ENCODE results near the gene CAMTA1.

CAMTA1 gene

GRCh38 chr1:7383671-7384520, 598.6 kb downstream of the CAMTA1 start:
- DNase-seq = no peak

- no peak for DNase-seq
Observed at GRCh38 chr1:7384679-7385078, 599.4 kb downstream of the CAMTA1 start.

- no peak for DNase-seq
Observed at GRCh38 chr1:7385471-7386225, 600.4 kb downstream of the CAMTA1 start.

- no peak for DNase-seq
Observed at GRCh38 chr1:7386226-7387052, 601.2 kb downstream of the CAMTA1 start.

GRCh38 chr1:7387053-7387927, 602.0 kb downstream of the CAMTA1 start:
- DNase-seq = no peak

- DNase-seq = no peak
Observed at GRCh38 chr1:7388141-7388487, 602.9 kb downstream of the CAMTA1 start.

GRCh38 chr1:7388488-7389185, 603.4 kb downstream of the CAMTA1 start:
- DNase-seq = no peak

- DNase-seq = no peak
Observed at GRCh38 chr1:7389201-7389905, 604.1 kb downstream of the CAMTA1 start.

GRCh38 chr1:7389906-7390603, 604.8 kb downstream of the CAMTA1 start:
- no peak for DNase-seq

- DNase-seq = no peak
Observed at GRCh38 chr1:7390604-7391000, 605.3 kb downstream of the CAMTA1 start.

GRCh38 chr1:7393136-7393535, 607.9 kb downstream of the CAMTA1 start:
- DNase-seq = no peak

GRCh38 chr1:7395251-7395650, 610.0 kb downstream of the CAMTA1 start:
- no peak for DNase-seq

GRCh38 chr1:7398982-7399381, 613.7 kb downstream of the CAMTA1 start:
- no peak for DNase-seq

GRCh38 chr1:7399514-7400125, 614.4 kb downstream of the CAMTA1 start:
- no peak for DNase-seq

- no peak for DNase-seq
Observed at GRCh38 chr1:7400566-7400965, 615.3 kb downstream of the CAMTA1 start.

- no peak for DNase-seq
Observed at GRCh38 chr1:7401814-7402547, 616.7 kb downstream of the CAMTA1 start.

- DNase-seq = no peak
Observed at GRCh38 chr1:7402548-7402850, 617.2 kb downstream of the CAMTA1 start.

- no peak for DNase-seq
Observed at GRCh38 chr1:7403265-7404045, 618.2 kb downstream of the CAMTA1 start.
